Spleen (tissue), 7 donors: Measurements from ENCODE around the gene ZDHHC18.

Experiments
- POLR2A ChIP-seq, 3 donors: fragments of 450-650 bp; IDR thresholded peaks; one replicate each; pipeline ENCODE4 v1.5.1; 2017; ENCODE audit warnings: antibody characterized with exemption in 3 of 3, mild to moderate bottlenecking in 1 of 3
- TF ChIP-seq, protein P1 (sequence below), 11 experiments: fragments of 200-600 bp in 7 of 11; fragments of 450-650 bp in 4 of 11; sonication (generic) in 4 of 11; IDR thresholded peaks in 8 of 11; conservative IDR thresholded peaks in 3 of 11; 1 replicate in 7 of 11; 2 replicates in 4 of 11; pipeline versions ENCODE4 v1.4.0 to v1.8.0; 2016 to 2021; ENCODE audit warnings: antibody characterized with exemption in 11 of 11, inconsistent platforms in 4 of 11, mild to moderate bottlenecking in 1 of 11
- donor health status: DM: no; HTN: no; CAD: no; lungs with moderate emphysema.
- donor health status: DM: no; HTN: no; CAD: no.
- donor health status: DM: no; HTN: no; CAD: no.

GRCh38 chr1:26827663-26828062 is 1.2 kb downstream of the ZDHHC18 start:
- TF ChIP-seq, protein P1, sequence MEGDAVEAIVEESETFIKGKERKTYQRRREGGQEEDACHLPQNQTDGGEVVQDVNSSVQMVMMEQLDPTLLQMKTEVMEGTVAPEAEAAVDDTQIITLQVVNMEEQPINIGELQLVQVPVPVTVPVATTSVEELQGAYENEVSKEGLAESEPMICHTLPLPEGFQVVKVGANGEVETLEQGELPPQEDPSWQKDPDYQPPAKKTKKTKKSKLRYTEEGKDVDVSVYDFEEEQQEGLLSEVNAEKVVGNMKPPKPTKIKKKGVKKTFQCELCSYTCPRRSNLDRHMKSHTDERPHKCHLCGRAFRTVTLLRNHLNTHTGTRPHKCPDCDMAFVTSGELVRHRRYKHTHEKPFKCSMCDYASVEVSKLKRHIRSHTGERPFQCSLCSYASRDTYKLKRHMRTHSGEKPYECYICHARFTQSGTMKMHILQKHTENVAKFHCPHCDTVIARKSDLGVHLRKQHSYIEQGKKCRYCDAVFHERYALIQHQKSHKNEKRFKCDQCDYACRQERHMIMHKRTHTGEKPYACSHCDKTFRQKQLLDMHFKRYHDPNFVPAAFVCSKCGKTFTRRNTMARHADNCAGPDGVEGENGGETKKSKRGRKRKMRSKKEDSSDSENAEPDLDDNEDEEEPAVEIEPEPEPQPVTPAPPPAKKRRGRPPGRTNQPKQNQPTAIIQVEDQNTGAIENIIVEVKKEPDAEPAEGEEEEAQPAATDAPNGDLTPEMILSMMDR (IDR thresholded peaks at IDR 0.05 in 8 of 11, conservative IDR thresholded peaks at IDR 0.05 in 3 of 11), result no peak
- TF ChIP-seq POLR2A (IDR thresholded peaks at IDR 0.05), result no peak
